ENCODE results near the gene PNPLA7. TPM values are rescaled to one million over a fixed set of nuclear protein-coding genes. Genes with fewer than 3 reads are reported as not detected.

Gene PNPLA7
- polyA plus RNA-seq, 3 donors from 2014 or later, result 0.24 to 0.53 (median 0.32) TPM

DNA sequence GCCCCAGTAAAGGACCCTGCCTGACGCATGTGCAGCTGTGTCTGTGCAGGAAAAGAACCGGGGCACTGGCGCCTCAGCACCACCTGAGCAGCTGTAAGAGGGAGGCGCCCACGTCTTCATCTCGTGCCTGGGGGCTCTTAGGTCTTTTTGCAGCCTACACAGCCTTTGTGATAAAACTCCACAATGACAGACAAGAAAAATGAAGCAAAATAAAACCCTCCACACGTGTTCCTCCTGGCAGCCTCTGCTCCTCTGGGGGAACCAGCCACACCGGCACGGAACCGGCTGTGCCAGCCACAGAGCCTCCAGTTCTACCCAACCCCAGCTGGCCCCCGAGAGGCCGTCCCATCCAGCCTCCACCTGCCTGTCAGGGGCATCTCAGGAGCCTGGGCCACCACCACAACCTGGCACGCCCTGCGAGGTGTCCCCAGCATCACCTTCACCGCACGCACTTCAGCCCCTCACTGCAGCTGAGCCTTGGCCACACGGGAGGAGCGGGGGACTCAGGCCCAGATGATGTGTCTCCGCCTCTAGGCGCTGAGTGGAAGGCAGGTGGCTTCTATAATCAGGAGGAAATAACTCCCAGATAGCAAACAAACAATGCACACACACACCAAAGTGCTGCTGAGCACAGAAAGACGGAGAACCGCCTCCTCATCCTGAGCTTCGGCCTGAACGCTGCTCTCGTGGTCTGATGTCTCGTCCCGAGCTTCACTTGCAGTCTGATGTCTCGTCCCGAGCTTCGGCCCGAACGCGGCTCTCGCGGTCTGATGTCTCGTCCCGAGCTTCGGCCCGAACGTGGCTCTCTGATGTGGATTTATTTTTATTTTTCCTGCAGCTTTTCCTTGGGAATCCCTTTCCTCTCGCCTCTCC, 62.5 kb downstream of the PNPLA7 start:
- no peaks in the 10 kb centered on the region for H3K36me3 Mint-ChIP-seq
- H3K4me3 Mint-ChIP-seq, result no peak overlapping the region
- H3K4me1 Mint-ChIP-seq, result peaks cover 0 to 2% of the 10 kb centered on the region in 2 donors
- H3K27ac Mint-ChIP-seq, result no peak overlapping the region
- peaks cover 0 to 4% (median 4%) of the 10 kb centered on the region in 3 donors for H3K27me3 Mint-ChIP-seq (ENCODE audit: low read depth in 3 of 3)
- DNase-seq, result no peak
- H3K9me3 Mint-ChIP-seq, result no peaks in the 10 kb centered on the region

GRCh38 chr9:137486545-137487453, 63.4 kb downstream of the PNPLA7 start:
- no peak overlapping the region for H3K27ac Mint-ChIP-seq
- H3K9me3 Mint-ChIP-seq, result no peaks in the 10 kb centered on the region
- H3K4me3 Mint-ChIP-seq, result no peak overlapping the region
- no peak for DNase-seq
- peaks cover 0 to 5% of the 10 kb centered on the region in 2 donors for H3K4me1 Mint-ChIP-seq
- H3K27me3 Mint-ChIP-seq (ENCODE audit: low read depth in 3 of 3), result peaks cover 0 to 4% (median 4%) of the 10 kb centered on the region in 3 donors
- no peaks in the 10 kb centered on the region for H3K36me3 Mint-ChIP-seq

DNA sequence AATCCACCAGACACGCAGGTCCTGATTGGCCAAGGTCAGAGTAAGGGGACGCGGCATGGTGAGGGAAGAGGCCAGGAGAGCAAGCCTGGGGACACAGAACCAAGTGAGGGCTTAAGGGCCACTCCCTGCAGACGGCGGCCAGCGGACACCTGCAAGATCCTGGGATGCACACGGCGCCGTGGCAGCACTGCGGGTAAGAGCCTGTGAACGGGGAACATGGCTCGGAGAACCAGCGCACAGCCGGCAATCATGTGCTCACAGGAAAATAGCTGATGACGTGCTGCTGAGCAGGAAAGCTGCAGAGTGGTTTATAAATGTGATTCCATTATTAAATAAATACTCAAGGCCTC, 64.1 kb downstream of the PNPLA7 start:
- Mint-ChIP-seq H3K27ac (no peak overlapping the region), H3K27me3 (ENCODE audit: low read depth in 3 of 3) (peaks cover 0 to 4% (median 4%) of the 10 kb centered on the region in 3 donors), H3K4me1 (peaks cover 0 to 11% of the 10 kb centered on the region in 2 donors), H3K9me3 (no peaks in the 10 kb centered on the region), H3K36me3 (no peaks in the 10 kb centered on the region), H3K4me3 (no peak overlapping the region)
- DNase-seq, result no peak

GRCh38 chr9:137485343-137486140, 64.7 kb downstream of the PNPLA7 start:
- H3K9me3 Mint-ChIP-seq, result no peaks in the 10 kb centered on the region
- no peak overlapping the region for H3K27ac Mint-ChIP-seq
- no peak overlapping the region for H3K4me3 Mint-ChIP-seq
- H3K27me3 Mint-ChIP-seq (ENCODE audit: low read depth in 3 of 3), result peaks cover 0 to 4% (median 4%) of the 10 kb centered on the region in 3 donors
- DNase-seq, result no peak
- H3K36me3 Mint-ChIP-seq, result no peaks in the 10 kb centered on the region
- peaks cover 0 to 11% of the 10 kb centered on the region in 2 donors for H3K4me1 Mint-ChIP-seq

DNA sequence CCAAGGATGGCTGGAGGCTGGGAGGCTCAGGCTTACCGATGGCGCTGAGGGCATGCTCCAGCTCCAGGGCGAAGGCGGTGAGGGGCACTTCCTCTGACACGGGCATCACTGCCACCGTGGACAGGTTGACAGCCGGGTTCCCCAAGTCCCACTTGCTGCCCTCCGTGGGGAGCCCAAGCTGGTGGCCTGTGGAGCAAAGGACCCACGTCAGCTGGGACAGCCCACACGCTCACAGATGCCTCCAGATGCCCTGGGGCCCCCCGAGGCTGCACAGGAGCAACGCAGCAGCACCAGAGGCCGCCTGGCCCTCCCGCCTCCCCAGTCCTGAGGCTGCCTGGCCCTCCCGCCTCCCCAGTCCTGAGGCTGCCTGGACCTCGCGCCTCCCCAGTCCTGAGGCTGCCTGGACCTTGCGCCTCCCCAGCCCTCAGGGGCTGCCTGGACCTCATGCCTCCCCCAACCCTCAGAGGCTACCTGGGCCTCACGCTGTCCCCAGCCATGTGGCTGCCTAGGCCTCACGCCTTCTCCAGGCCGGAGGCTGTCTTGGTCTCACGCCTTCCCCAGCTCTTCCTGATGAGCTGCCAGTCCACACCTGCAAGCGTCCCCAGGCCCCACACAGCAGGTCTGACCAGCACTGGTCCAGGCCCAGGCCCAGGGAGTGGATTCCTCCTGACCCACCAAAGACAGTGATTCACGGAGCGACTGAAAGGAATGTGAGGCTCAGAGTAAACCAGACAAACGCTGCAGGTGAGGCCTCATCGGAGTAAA, 65.5 kb downstream of the PNPLA7 start:
- no peaks in the 10 kb centered on the region for H3K36me3 Mint-ChIP-seq
- no peaks in the 10 kb centered on the region for H3K9me3 Mint-ChIP-seq
- H3K4me1 Mint-ChIP-seq, result peaks cover 0 to 11% of the 10 kb centered on the region in 2 donors
- no peak overlapping the region for H3K27ac Mint-ChIP-seq
- no peak for DNase-seq
- no peak overlapping the region for H3K4me3 Mint-ChIP-seq
- peaks cover 0 to 4% (median 2%) of the 10 kb centered on the region in 3 donors for H3K27me3 Mint-ChIP-seq (ENCODE audit: low read depth in 3 of 3)

DNA sequence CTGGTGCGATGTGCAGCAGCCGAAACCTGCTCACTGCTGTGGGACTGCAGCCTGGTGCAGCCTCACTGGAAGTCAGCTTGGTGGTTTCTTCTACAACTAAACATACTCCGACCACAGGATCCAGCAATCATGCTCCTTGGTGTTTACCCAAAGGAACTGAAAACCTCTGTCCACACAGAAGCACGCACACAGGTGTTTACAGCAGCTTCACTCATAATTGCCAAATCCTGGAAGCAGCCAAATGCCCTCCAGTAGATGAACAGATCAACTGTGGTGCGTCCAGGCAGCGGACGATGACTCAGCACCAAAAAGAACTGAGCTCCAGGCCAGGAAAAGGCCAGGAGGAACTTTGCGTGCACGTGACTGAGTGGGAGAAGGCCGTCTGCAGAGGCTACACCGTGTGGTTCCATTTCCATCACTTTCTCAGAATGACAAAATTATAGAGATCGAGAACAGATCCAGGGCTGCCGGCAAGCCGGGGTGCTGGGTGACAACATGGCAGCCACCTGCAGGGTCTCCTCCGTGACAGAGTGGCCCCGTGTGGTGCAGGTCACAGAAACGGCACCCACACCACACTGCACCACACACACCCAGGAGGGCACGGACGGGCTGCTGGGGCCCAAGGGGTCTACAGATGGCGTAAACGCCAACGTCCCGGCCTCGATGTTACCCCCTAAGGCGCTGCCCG, 68.0 kb downstream of the PNPLA7 start:
- peak overlapping the region in 1 of 6 donors; percentile 61 for H3K27ac Mint-ChIP-seq
- H3K4me3 Mint-ChIP-seq, result no peak overlapping the region
- peaks cover 0 to 11% of the 10 kb centered on the region in 2 donors for H3K4me1 Mint-ChIP-seq

DNA sequence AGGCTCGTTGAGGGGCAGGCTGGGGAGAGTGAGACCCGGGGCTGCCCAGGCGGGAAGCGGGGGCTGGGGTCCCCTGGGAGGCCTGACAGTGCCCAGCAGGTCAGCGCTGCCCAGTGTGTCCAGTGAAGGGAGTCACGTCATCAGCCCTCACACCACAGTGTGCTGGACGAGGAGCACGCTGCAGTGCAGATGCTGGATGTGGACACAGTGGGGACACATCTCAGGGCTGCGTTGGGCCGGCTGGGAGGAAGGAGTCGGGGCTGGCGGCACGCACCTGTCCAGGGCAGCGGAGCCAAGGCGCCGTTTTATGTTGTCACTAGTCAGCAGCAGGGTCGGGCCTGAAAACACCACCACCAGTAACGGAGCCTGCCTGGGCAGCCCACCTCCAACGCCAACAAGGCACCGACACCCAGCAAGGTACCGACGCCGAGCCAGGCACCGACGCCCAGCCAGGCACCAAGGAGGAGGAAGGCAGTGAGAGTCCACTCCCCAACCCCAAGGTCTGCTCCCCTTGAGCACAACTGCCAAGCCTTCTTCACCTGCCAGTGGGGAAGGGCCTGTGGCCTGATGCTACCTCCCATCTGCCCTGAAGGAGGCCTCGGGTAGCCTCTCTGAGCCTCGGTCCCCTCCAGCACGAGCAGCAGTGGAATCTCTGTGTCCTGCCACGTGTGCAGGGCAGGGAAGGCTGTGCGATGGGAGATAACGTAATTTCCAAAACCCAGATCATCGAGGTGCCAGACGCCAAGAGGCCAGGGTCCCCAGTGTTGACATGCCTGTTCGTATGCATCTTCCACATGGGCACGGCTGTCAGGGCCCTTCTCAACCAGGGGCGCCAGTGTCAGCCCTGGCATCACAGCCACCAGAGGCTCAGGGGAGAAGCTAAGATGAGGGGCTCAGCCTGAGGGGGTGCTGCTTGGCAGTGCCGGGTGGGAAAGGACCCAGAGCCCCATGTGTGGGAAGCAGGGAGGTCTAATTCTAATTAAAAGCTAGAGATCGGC, 69.2 kb downstream of the PNPLA7 start:
- H3K4me1 Mint-ChIP-seq, result peaks cover 0 to 11% of the 10 kb centered on the region in 2 donors
- H3K27me3 Mint-ChIP-seq (ENCODE audit: low read depth in 3 of 3), result peaks cover 0 to 2% (median 0%) of the 10 kb centered on the region in 3 donors
- H3K4me3 Mint-ChIP-seq, result no peak overlapping the region
- H3K9me3 Mint-ChIP-seq, result peaks cover 0 to 2% (median under 1%) of the 10 kb centered on the region in 6 donors
- DNase-seq, result no peak
- peaks cover 0 to 3% (median 1%) of the 10 kb centered on the region in 3 donors for H3K36me3 Mint-ChIP-seq
- no peak overlapping the region for H3K27ac Mint-ChIP-seq

More for the DNA sequence above, 68.0 kb downstream of the PNPLA7 start:
- no peaks in the 10 kb centered on the region for H3K9me3 Mint-ChIP-seq
- H3K27me3 Mint-ChIP-seq (ENCODE audit: low read depth in 3 of 3), result peaks cover 0 to 2% (median 0%) of the 10 kb centered on the region in 3 donors
- H3K36me3 Mint-ChIP-seq, result peaks cover 0 to 3% (median 0%) of the 10 kb centered on the region in 3 donors
- DNase-seq, result no peak

DNA sequence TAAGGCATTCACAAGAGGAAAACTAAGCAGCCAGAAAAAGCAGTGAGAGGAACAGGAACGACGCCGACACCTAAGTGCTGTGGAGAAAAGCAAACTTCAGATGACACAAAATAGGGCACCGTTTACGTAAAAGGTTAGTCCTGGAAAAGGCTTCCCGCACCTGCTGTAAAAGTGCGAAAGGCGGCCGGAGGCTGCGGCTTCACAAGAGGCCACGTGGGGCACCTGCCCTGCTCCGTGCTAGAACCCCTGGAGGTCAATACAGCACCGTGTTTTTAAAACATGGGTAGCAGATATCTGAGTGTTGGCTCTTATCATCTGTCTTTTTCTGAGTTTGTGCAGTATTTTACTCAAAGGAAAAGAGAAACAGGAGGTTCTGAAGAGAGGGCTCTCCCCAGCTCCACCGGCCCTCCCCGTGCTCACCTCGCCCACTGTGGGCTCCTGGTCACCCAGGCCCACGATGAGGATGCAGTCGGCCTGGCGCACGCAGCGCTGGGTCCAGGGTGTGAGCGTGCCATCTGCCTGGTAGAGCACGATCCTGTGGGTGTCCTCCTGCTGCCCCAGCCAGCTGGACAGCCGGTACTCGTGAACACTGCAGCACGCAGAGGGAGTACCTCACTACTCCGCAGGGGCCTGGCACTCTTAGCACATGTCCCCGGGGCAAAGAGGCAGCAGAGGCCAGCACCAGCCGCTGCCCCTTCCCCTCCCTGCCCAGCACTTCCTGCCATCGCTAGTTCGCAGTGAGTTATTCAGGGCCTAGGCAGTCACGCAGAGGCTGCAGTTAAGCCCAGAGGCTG, 70.1 kb downstream of the PNPLA7 start:
- H3K9me3 Mint-ChIP-seq, result peaks cover 0 to 7% (median 5%) of the 10 kb centered on the region in 6 donors

DNA sequence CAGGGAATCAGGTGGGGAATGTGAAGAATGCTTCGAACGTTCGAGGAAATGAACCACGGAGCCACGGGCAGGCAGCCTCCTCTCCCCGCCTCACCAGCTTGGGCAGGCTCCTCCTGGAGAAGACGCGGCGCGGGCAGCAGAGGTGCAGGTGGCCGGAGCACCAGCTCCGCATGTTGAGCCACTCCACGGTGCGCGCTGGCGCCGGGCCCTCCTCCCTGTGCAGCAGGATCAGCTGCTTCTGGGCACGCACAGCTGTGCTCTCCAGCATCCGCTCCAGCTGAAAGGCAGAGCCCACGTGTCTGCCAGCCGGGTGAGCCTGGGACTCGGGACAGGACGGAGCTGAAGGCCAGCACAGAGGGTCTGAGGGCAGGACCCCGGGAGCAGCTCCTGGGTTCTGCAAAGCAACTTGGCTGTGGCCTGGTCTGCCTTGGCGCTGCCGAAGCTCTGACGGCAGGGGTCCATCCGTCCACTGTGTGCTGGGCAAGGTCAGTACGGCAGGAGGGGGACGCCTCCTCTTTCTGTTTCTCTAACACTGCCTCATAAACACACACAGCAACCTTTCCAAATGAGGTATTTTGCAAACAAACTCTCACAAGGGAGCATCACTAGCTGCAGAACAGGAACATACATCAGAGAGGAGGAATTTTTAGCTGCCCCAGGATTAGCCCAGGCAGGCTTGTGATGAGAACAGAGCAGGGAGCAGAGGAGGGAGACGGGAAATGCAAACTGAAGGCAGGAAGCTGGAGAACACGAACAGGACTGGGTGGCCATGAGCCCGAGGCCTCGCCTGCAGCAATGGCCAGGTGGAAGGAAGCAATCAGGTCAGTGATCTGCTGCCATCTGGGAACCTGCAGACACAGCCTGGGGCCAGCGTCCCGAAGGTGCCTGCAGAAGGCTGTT, 71.0 kb downstream of the PNPLA7 start:
- Mint-ChIP-seq H3K9me3 (peaks cover 0 to 11% (median 5%) of the 10 kb centered on the region in 6 donors), H3K27ac (no peak overlapping the region), H3K27me3 (ENCODE audit: low read depth in 3 of 3) (peaks cover 0 to 2% (median 2%) of the 10 kb centered on the region in 3 donors), H3K4me3 (no peak overlapping the region), H3K4me1 (peaks cover 0 to 11% of the 10 kb centered on the region in 2 donors), H3K36me3 (peaks cover 3 to 12% (median 6%) of the 10 kb centered on the region in 3 donors)
- no peak for DNase-seq

More for the DNA sequence above, 70.1 kb downstream of the PNPLA7 start:
- peaks cover 0 to 2% (median 0%) of the 10 kb centered on the region in 3 donors for H3K27me3 Mint-ChIP-seq (ENCODE audit: low read depth in 3 of 3)
- DNase-seq, result no peak
- peaks cover 0 to 8% (median 6%) of the 10 kb centered on the region in 3 donors for H3K36me3 Mint-ChIP-seq
- peaks cover 0 to 11% of the 10 kb centered on the region in 2 donors for H3K4me1 Mint-ChIP-seq
- H3K4me3 Mint-ChIP-seq, result no peak overlapping the region
- H3K27ac Mint-ChIP-seq, result no peak overlapping the region

DNA sequence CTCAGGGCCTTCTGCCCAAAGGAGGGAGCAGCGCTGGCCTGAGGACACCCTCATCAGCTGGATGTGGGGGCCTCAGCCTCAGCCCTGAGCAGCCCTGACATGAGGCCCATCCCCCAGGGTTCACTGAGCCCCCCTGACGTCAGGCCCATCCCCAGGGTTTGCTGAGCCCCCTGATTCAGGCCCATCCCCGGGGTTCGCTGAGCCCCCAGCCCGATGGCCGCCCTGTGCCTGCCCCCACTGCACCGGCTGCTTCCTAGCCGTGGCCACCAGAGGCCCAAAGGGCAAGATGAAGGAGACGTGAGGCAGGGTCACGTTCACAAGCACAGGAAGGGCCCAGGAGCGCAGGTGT, 71.6 kb downstream of the PNPLA7 start:
- no peak for DNase-seq
- H3K4me1 Mint-ChIP-seq, result peaks cover 0 to 11% of the 10 kb centered on the region in 2 donors
- H3K4me3 Mint-ChIP-seq, result no peak overlapping the region
- no peak overlapping the region for H3K27ac Mint-ChIP-seq
- peaks cover 3 to 14% (median 6%) of the 10 kb centered on the region in 3 donors for H3K36me3 Mint-ChIP-seq
- H3K9me3 Mint-ChIP-seq, result peaks cover 0 to 13% (median 5%) of the 10 kb centered on the region in 6 donors
- H3K27me3 Mint-ChIP-seq (ENCODE audit: low read depth in 3 of 3), result peaks cover 0 to 3% (median 2%) of the 10 kb centered on the region in 3 donors
